Right atrium auricular region (tissue), 2 donors: ENCODE measurements around the gene LRRC3B. TPM values are rescaled to one million over a fixed set of nuclear protein-coding genes. Genes with fewer than 3 reads are reported as not detected.

Experiments
- DNase-seq: peaks from one replicate; pipeline ENCODE4 v3.0.0-alpha.2; 2019; ENCODE audit warnings: low spot score
- H3K27ac ChIP-seq, 2 donors: fragments of 200-600 bp; sonication (generic); 1 replicate in 1 of 2; 2 replicates in 1 of 2; pipeline ENCODE4 v1.5.1; 2016 to 2019
- H3K27me3 ChIP-seq, 2 donors: fragments of 200-600 bp; sonication (generic); one replicate each; pipeline versions ENCODE4 v1.5.1 to v1.6.0; 2017 to 2019
- H3K36me3 ChIP-seq: fragments of 200-600 bp; sonication (generic); one replicate; pipeline ENCODE4 v1.5.1; 2016
- H3K4me1 ChIP-seq, 2 donors: fragments of 200-600 bp; sonication (generic); one replicate each; pipeline versions ENCODE4 v1.5.1 to v1.6.0; 2017 to 2019
- H3K4me3 ChIP-seq, 2 donors: fragments of 200-600 bp; sonication (generic); 1 replicate in 1 of 2; 2 replicates in 1 of 2; pipeline ENCODE4 v1.5.1; 2017 to 2019; ENCODE audit warnings: mild to moderate bottlenecking in 1 of 2, moderate library complexity in 1 of 2
- H3K9me3 ChIP-seq, 2 donors: fragments of 200-600 bp; sonication (generic); one replicate each; pipeline ENCODE4 v1.5.1; 2019
- total RNA-seq, 2 donors: library from RNA; depleted of rRNA; stranded (reverse); fragments of >200 nt; gene quantifications; one replicate each; pipeline ENCODE4 v1.1.0, GENCODE V29; 2016
- TF ChIP-seq, protein P1 (sequence below), 2 donors: fragments of 200-600 bp; sonication (generic); IDR thresholded peaks; one replicate each; pipeline ENCODE4 v1.5.1; 2019; ENCODE audit warnings: antibody characterized with exemption in 2 of 2

The LRRC3B gene
- total RNA-seq, 2 donors from 2014 or later, result 0.04 TPM; not detected in 1

DNA sequence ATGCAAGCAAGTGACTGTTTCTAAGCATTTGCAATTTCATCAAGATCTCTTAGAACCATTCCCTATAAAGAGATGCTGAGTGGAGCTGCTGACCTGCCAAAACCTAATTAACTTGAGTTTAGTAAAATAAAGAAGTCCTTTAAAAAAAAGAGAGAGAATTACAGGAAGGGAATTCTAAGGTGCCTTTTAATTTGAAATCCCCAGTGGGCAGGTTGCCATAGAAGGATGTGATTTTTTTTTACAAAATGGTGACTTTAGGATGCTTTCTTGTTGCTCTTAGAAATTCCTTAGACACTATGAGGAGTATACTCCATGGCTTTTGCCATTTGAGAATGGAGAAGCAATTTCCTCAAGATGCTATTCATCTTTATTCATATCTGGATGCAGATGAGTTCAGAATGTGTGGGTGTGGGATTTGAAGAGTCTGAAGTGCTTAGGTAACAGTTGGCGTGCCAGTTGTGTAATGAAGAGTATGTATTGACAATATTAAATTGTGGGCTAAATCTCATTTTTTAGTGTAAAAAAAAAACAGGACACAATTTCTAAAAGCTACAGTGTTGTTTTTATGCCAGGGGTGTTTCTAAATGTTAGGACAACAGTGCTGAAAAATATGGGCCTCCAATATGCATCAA, 13.6 kb downstream of the LRRC3B start:
- no peaks in the 10 kb centered on the region for H3K36me3 ChIP-seq
- TF ChIP-seq, protein P1, sequence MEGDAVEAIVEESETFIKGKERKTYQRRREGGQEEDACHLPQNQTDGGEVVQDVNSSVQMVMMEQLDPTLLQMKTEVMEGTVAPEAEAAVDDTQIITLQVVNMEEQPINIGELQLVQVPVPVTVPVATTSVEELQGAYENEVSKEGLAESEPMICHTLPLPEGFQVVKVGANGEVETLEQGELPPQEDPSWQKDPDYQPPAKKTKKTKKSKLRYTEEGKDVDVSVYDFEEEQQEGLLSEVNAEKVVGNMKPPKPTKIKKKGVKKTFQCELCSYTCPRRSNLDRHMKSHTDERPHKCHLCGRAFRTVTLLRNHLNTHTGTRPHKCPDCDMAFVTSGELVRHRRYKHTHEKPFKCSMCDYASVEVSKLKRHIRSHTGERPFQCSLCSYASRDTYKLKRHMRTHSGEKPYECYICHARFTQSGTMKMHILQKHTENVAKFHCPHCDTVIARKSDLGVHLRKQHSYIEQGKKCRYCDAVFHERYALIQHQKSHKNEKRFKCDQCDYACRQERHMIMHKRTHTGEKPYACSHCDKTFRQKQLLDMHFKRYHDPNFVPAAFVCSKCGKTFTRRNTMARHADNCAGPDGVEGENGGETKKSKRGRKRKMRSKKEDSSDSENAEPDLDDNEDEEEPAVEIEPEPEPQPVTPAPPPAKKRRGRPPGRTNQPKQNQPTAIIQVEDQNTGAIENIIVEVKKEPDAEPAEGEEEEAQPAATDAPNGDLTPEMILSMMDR (IDR thresholded peaks at IDR 0.05), result no peak
- DNase-seq, result no peak

DNA sequence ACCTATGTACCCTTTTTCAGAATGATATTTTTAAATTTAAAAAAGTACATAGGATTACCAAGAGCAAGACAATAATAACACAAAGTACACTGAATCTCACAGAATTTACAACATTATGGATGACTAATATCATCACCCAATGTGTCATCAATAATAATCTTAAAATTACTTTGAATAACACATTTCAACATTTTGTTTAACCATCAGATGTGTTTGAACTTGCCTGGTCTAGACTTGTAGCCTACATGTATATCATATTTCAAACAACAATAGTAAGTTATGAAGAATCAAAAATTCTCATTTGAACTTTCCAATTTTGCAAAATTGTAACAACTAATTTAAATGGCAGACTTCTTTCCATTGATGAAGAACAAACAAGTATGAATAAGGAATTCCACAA, 15.1 kb downstream of the LRRC3B start:
- Histone ChIP-seq H3K36me3 (no peaks in the 10 kb centered on the region), H3K9me3 (no peaks in the 10 kb centered on the region), H3K4me3 (no peak overlapping the region), H3K27ac (no peak overlapping the region), H3K27me3 (no peaks in the 10 kb centered on the region), H3K4me1 (no peaks in the 10 kb centered on the region)
- TF ChIP-seq, protein P1 (IDR thresholded peaks at IDR 0.05), result no peak
- no peak for DNase-seq

More for the DNA sequence above, 13.6 kb downstream of the LRRC3B start:
- Histone ChIP-seq H3K27ac (no peak overlapping the region), H3K4me3 (no peak overlapping the region), H3K27me3 (no peaks in the 10 kb centered on the region), H3K9me3 (no peaks in the 10 kb centered on the region), H3K4me1 (no peaks in the 10 kb centered on the region)

DNA sequence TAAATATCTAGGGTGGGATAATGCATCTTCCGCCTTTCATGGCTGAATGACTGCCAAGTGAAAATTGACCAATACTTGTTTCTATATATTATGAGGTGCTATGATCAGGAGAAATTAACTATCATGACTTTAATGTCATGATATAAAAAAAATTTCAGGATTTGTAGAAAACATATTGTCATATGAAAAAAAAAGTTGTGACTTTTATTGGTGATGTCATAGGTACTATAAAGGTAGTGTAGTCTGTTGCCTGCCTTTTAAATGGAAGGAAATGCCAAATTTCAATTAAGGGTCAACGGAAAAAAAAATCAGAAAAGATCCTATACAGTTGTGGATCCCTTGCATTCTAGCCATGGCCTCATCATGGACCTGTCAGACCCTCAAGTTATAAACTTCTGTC, 15.5 kb downstream of the LRRC3B start:
- Histone ChIP-seq H3K36me3 (no peaks in the 10 kb centered on the region), H3K4me1 (no peaks in the 10 kb centered on the region), H3K27ac (no peak overlapping the region), H3K27me3 (no peaks in the 10 kb centered on the region), H3K9me3 (no peaks in the 10 kb centered on the region), H3K4me3 (no peak overlapping the region)
- DNase-seq, result no peak
- TF ChIP-seq, protein P1 (IDR thresholded peaks at IDR 0.05), result no peak

DNA sequence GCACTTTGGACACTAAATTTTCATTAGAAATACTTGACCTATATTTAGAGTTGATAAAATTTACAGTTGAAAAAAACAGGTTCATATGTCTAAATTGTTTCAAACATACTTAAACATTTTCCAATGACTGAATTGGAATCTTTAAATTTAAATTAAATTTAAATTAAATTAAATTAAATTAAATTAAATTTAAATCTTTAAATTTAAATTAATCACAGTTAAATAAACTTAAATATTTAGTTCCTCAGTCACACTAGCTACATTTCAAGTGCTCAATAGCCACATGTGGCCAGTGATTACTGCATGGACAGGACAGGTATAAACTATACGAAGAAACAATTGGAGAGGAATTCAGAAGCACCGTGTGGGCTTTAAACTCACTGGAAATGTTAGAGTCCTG, 16.8 kb downstream of the LRRC3B start:
- no peaks in the 10 kb centered on the region for H3K36me3 ChIP-seq
- no peak overlapping the region for H3K27ac ChIP-seq
- H3K9me3 ChIP-seq, result no peaks in the 10 kb centered on the region
- TF ChIP-seq, protein P1 (IDR thresholded peaks at IDR 0.05), result no peak
- H3K4me3 ChIP-seq, result no peak overlapping the region
- H3K27me3 ChIP-seq, result no peaks in the 10 kb centered on the region
- DNase-seq, result no peak
- H3K4me1 ChIP-seq, result no peaks in the 10 kb centered on the region

DNA sequence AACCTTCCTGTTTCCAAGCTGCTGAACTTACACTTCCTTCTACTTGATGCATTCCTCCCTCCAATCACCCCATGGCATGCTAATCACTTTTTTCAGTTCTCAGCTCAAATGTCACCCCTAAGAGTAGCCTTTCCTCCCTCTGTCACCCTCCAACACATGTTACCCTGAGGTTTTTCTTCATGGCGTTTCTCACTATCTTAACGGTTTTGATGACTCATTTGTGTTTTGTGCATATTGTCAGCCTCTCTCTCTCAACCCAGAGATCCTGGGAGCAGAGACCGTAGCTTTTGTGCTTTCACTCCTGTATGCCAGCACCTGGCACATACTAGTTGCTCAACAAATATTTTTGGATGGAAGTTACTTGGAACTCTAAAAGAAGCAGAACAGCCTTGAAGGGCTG, 24.5 kb downstream of the LRRC3B start:
- no peaks in the 10 kb centered on the region for H3K9me3 ChIP-seq
- H3K27me3 ChIP-seq, result no peaks in the 10 kb centered on the region
- H3K36me3 ChIP-seq, result no peaks in the 10 kb centered on the region

More for the DNA sequence above, 24.5 kb downstream of the LRRC3B start:
- DNase-seq, result no peak
- H3K4me3 ChIP-seq, result no peak overlapping the region
- H3K27ac ChIP-seq, result no peak overlapping the region
- H3K4me1 ChIP-seq, result peaks cover 0 to 4% of the 10 kb centered on the region in 2 donors
- TF ChIP-seq, protein P1 (IDR thresholded peaks at IDR 0.05), result no peak
